ENCODE measurements around the gene PSG11. TPM values are rescaled to one million over a fixed set of nuclear protein-coding genes. Genes with fewer than 3 reads are reported as not detected.
"Not testable (repeated sequence)": the region's sequence is repeated elsewhere in the genome, so short reads cannot be mapped to it uniquely, and the experiment has no call there.

PSG11 gene
- polyA plus RNA-seq, 3 donors from 2014 or later, result not detected

- not testable (repeated sequence) for DNase-seq; H3K36me3 Mint-ChIP-seq; H3K9me3 Mint-ChIP-seq; H3K27me3 Mint-ChIP-seq (ENCODE audit: low read depth in 3 of 3); H3K4me1 Mint-ChIP-seq; H3K27ac Mint-ChIP-seq; H3K4me3 Mint-ChIP-seq
These were observed 6.7 kb downstream of the PSG11 start for GRCh38 chr19:43019588-43019987.

- not testable (repeated sequence) for H3K4me1 Mint-ChIP-seq; DNase-seq; H3K36me3 Mint-ChIP-seq; H3K27me3 Mint-ChIP-seq (ENCODE audit: low read depth in 3 of 3); H3K9me3 Mint-ChIP-seq; H3K27ac Mint-ChIP-seq; H3K4me3 Mint-ChIP-seq
These were observed 20.4 kb downstream of the PSG11 start for GRCh38 chr19:43005841-43006240.

GRCh38 chr19:43004846-43005245 lies 21.4 kb downstream of the PSG11 start:
- H3K27me3 Mint-ChIP-seq (ENCODE audit: low read depth in 3 of 3); H3K4me1 Mint-ChIP-seq; H3K9me3 Mint-ChIP-seq; H3K36me3 Mint-ChIP-seq; H3K27ac Mint-ChIP-seq; H3K4me3 Mint-ChIP-seq; DNase-seq: not testable (repeated sequence)

- not testable (repeated sequence) for H3K27me3 Mint-ChIP-seq (ENCODE audit: low read depth in 3 of 3); H3K36me3 Mint-ChIP-seq; H3K4me3 Mint-ChIP-seq; H3K27ac Mint-ChIP-seq; H3K9me3 Mint-ChIP-seq; DNase-seq; H3K4me1 Mint-ChIP-seq
These were observed 22.6 kb downstream of the PSG11 start for GRCh38 chr19:43003634-43004033.

GRCh38 chr19:43002948-43003347 lies 23.3 kb downstream of the PSG11 start:
- not testable (repeated sequence) for H3K27ac Mint-ChIP-seq; H3K36me3 Mint-ChIP-seq; DNase-seq; H3K4me1 Mint-ChIP-seq; H3K4me3 Mint-ChIP-seq; H3K27me3 Mint-ChIP-seq (ENCODE audit: low read depth in 3 of 3); H3K9me3 Mint-ChIP-seq

- not testable (repeated sequence) for H3K27me3 Mint-ChIP-seq (ENCODE audit: low read depth in 3 of 3); H3K4me1 Mint-ChIP-seq; H3K9me3 Mint-ChIP-seq; H3K36me3 Mint-ChIP-seq; DNase-seq; H3K4me3 Mint-ChIP-seq; H3K27ac Mint-ChIP-seq
These were observed 30.1 kb downstream of the PSG11 start for GRCh38 chr19:42996161-42996560.

- not testable (repeated sequence) for H3K27ac Mint-ChIP-seq; H3K27me3 Mint-ChIP-seq (ENCODE audit: low read depth in 3 of 3); H3K36me3 Mint-ChIP-seq; H3K9me3 Mint-ChIP-seq; DNase-seq; H3K4me1 Mint-ChIP-seq; H3K4me3 Mint-ChIP-seq
These were observed 34.2 kb downstream of the PSG11 start for GRCh38 chr19:42992029-42992604.

GRCh38 chr19:42989851-42990250 lies 36.4 kb downstream of the PSG11 start:
- Mint-ChIP-seq H3K4me3 (no peak overlapping the region), H3K36me3 (peaks cover 0 to 3% (median 0%) of the 10 kb centered on the region in 3 donors), H3K4me1 (no peaks in the 10 kb centered on the region), H3K9me3 (peaks cover 0 to 1% (median 0%) of the 10 kb centered on the region in 6 donors), H3K27ac (no peak overlapping the region), H3K27me3 (ENCODE audit: low read depth in 3 of 3) (peaks cover 0 to 7% (median 2%) of the 10 kb centered on the region in 3 donors)
- DNase-seq, result no peak

GRCh38 chr19:42989186-42989585 lies 37.1 kb downstream of the PSG11 start:
- not testable (repeated sequence) for H3K4me1 Mint-ChIP-seq; H3K9me3 Mint-ChIP-seq; DNase-seq; H3K27me3 Mint-ChIP-seq (ENCODE audit: low read depth in 3 of 3); H3K36me3 Mint-ChIP-seq; H3K4me3 Mint-ChIP-seq; H3K27ac Mint-ChIP-seq

GRCh38 chr19:42988206-42988605 lies 38.1 kb downstream of the PSG11 start:
- not testable (repeated sequence) for H3K9me3 Mint-ChIP-seq; H3K27ac Mint-ChIP-seq; H3K27me3 Mint-ChIP-seq (ENCODE audit: low read depth in 3 of 3); DNase-seq; H3K4me3 Mint-ChIP-seq; H3K36me3 Mint-ChIP-seq; H3K4me1 Mint-ChIP-seq

GRCh38 chr19:42985588-42985987 lies 40.7 kb downstream of the PSG11 start:
- Mint-ChIP-seq H3K4me1 (no peaks in the 10 kb centered on the region), H3K36me3 (peaks cover 0 to 4% (median 3%) of the 10 kb centered on the region in 3 donors), H3K4me3 (no peak overlapping the region), H3K27ac (no peak overlapping the region), H3K9me3 (peaks cover 0 to 3% (median 1%) of the 10 kb centered on the region in 6 donors), H3K27me3 (ENCODE audit: low read depth in 3 of 3) (peaks cover 0 to 7% (median 2%) of the 10 kb centered on the region in 3 donors)
- no peak for DNase-seq

GRCh38 chr19:42982111-42982510 lies 44.2 kb downstream of the PSG11 start:
- not testable (repeated sequence) for H3K36me3 Mint-ChIP-seq; H3K9me3 Mint-ChIP-seq; H3K27ac Mint-ChIP-seq; DNase-seq; H3K27me3 Mint-ChIP-seq (ENCODE audit: low read depth in 3 of 3); H3K4me1 Mint-ChIP-seq; H3K4me3 Mint-ChIP-seq

GRCh38 chr19:42971451-42971850 lies 54.8 kb downstream of the PSG11 start:
- H3K27me3 Mint-ChIP-seq (ENCODE audit: low read depth in 3 of 3); H3K27ac Mint-ChIP-seq; H3K36me3 Mint-ChIP-seq; DNase-seq; H3K4me1 Mint-ChIP-seq; H3K4me3 Mint-ChIP-seq; H3K9me3 Mint-ChIP-seq: not testable (repeated sequence)

- Mint-ChIP-seq H3K27ac (no peak overlapping the region), H3K27me3 (ENCODE audit: low read depth in 3 of 3) (peaks cover 0 to 7% (median 0%) of the 10 kb centered on the region in 3 donors), H3K4me1 (no peaks in the 10 kb centered on the region), H3K4me3 (no peak overlapping the region), H3K9me3 (peaks cover 0 to 8% (median 0%) of the 10 kb centered on the region in 6 donors), H3K36me3 (no peaks in the 10 kb centered on the region)
- no peak for DNase-seq
These were observed 61.1 kb downstream of the PSG11 start for GRCh38 chr19:42965176-42965575.

GRCh38 chr19:42961119-42961518 lies 65.2 kb downstream of the PSG11 start:
- no peaks in the 10 kb centered on the region for H3K4me1 Mint-ChIP-seq
- no peak overlapping the region for H3K27ac Mint-ChIP-seq
- DNase-seq, result no peak
- peaks cover 0 to 4% (median 0%) of the 10 kb centered on the region in 3 donors for H3K27me3 Mint-ChIP-seq (ENCODE audit: low read depth in 3 of 3)
- H3K4me3 Mint-ChIP-seq, result no peak overlapping the region
- H3K9me3 Mint-ChIP-seq, result peaks cover 0 to 3% (median 0%) of the 10 kb centered on the region in 6 donors
- no peaks in the 10 kb centered on the region for H3K36me3 Mint-ChIP-seq

Data from immature natural killer cell (primary cell).